Heart left ventricle (tissue), 13 donors: ENCODE data around the gene MCF2L.

Experiments used
- POLR2A ChIP-seq, 2 donors: fragments of 450-650 bp; IDR thresholded peaks; one replicate each; pipeline ENCODE4 v1.6.1; 2017; ENCODE audit warnings: antibody characterized with exemption in 2 of 2, mild to moderate bottlenecking in 2 of 2, moderate library complexity in 2 of 2
- TF ChIP-seq, protein P1 (sequence below), 12 donors: fragments of 200-600 bp; sonication (generic) in 4 of 12; IDR thresholded peaks; one replicate each; pipeline versions ENCODE4 v1.5.0 to v1.8.0; 2018 to 2022; ENCODE audit warnings: antibody characterized with exemption in 12 of 12, mild to moderate bottlenecking in 5 of 12
- donor health status: ischemic (EF 13 %, LVEDD 7.1; RV severe dilation, severe dysfunction).
- donor health status: DM: no; HTN: yes; CAD: no.
- donor health status: DM: no; HTN: no; CAD: no.
- donor health status: ischemic (EF 25% LVEDD 6.9; RV normal size, moderate dysfunction).
- donor health status: ischemic (EF 25% LVEDD 5.7; RV mildly dilated, moderate dysfunction).
- donor health status: ischemic (EF 35%, LVEDD 5.7; RV mildly dilated, moderate dysfunction).
- donor health status: nonischemic (EF 11% LVEDD 7.7; RV severe dilation, severe dysfunction).
- donor health status: DM: yes; HTN: yes; CAD: no.
- donor health status: PGD.
- donor health status: ischemic (EF 29% LVEDD 5.4; RV normal size, mild dysfunction).
- donor health status: nonischemic (EF 23%, LVEDD 6.1; RV moderate dilation, normal function).

DNA sequence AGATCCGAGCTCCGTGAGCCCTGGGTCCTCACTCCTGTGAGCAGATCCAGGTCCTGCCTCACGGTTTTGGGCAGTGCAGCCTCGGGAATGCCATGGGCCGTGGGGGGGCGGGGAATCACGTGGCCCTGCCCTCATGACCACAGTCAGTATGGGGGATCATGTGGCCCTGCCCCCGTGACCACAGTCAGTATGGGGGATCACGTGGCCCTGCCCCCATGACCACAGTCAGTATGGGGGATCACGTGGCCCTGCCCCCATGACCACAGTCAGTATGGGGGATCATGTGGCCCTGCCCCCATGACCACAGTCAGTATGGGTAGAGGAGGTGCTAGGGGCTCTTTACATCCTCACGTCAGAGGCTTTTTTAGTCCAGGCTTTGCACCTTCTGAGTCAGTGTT is 72.3 kb downstream of the MCF2L start:
- TF ChIP-seq POLR2A (IDR thresholded peaks at IDR 0.05), result no peak
- TF ChIP-seq, protein P1, sequence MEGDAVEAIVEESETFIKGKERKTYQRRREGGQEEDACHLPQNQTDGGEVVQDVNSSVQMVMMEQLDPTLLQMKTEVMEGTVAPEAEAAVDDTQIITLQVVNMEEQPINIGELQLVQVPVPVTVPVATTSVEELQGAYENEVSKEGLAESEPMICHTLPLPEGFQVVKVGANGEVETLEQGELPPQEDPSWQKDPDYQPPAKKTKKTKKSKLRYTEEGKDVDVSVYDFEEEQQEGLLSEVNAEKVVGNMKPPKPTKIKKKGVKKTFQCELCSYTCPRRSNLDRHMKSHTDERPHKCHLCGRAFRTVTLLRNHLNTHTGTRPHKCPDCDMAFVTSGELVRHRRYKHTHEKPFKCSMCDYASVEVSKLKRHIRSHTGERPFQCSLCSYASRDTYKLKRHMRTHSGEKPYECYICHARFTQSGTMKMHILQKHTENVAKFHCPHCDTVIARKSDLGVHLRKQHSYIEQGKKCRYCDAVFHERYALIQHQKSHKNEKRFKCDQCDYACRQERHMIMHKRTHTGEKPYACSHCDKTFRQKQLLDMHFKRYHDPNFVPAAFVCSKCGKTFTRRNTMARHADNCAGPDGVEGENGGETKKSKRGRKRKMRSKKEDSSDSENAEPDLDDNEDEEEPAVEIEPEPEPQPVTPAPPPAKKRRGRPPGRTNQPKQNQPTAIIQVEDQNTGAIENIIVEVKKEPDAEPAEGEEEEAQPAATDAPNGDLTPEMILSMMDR (IDR thresholded peaks at IDR 0.05), result no peak
